HEK293T (cell line): ENCODE results near the gene ZNF830.

Experiments
- ELF4 ChIP-seq: fragments of 450-650 bp; IDR thresholded peaks from 2 replicates; pipeline ENCODE4 v1.6.1; 2017; ENCODE audit warnings: antibody characterized with exemption
- SP1 ChIP-seq: fragments of 450-650 bp; IDR thresholded peaks from 2 replicates; pipeline ENCODE4 v1.6.1; 2017

DNA sequence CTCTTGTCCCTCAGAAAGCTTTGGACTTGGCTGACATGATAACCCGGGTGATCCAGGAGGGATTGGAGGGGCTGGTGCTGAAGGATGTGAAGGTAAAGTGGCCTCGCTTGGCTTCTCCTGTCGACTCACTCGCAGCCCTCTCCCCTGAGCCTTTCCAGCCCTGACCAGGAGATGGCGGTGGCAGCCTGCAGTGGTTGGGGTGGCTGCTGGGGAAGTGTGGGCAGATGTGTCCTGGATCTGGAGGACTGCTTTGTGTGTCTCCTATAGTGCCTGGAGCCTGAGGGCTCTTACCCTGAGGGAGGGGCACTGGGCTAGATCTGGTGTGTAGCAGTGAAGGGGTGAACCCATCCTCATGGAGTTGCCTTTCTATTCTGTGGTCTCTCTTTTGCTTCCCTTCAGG lies 36.9 kb downstream of the ZNF830 start:
- no peak for TF ChIP-seq ELF4
- no peak for TF ChIP-seq SP1
